DND-41 (cell line): Measurements from ENCODE around the gene LGALS3BP.
A peak's percentile ranks its signal among the peaks of the same experiment; 100 is the strongest.

ENCODE experiments used
- ATAC-seq: fragments of 200-7000 bp; cut with Tn5 transposase; 3 replicates; pipeline ENCODE4 v1.9.1; 2021; ENCODE audit warnings: low read depth; ENCODE audit not compliant: insufficient read depth
- DNase-seq: peaks from one replicate; pipeline ENCODE4 v3.0.0-alpha.2; 2020
- H2AFZ ChIP-seq: 2 replicates; pipeline ENCODE4 v1.6.0; 2012; ENCODE audit warnings: low read depth, low read length
- H3K27ac ChIP-seq: 2 replicates; pipeline ENCODE4 v1.5.1; 2012; ENCODE audit warnings: low read length, inconsistent platforms
- H3K27me3 ChIP-seq: fragments of 200-600 bp; sonication (generic); 2 replicates; pipeline ENCODE4 v1.6.0; 2012; ENCODE audit warnings: low read length, mild to moderate bottlenecking, inconsistent platforms; ENCODE audit not compliant: insufficient read depth, poor library complexity
- H3K36me3 ChIP-seq: 2 replicates; pipeline ENCODE4 v1.5.1; 2012; ENCODE audit warnings: low read length, inconsistent platforms; ENCODE audit not compliant: insufficient read depth
- H3K4me1 ChIP-seq: 2 replicates; pipeline ENCODE4 v1.5.1; 2012; ENCODE audit warnings: mild to moderate bottlenecking, low read length; ENCODE audit not compliant: insufficient read depth
- H3K4me2 ChIP-seq: 2 replicates; pipeline ENCODE4 v1.6.0; 2012; ENCODE audit warnings: mild to moderate bottlenecking, moderate library complexity, low read length, inconsistent platforms; ENCODE audit not compliant: insufficient read depth
- H3K4me3 ChIP-seq, 2 experiments: fragments of 200-600 bp in 1 of 2; shearing (Covaris generic) in 1 of 2; 2 replicates each; pipeline ENCODE4 v1.5.1; 2012 to 2016; ENCODE audit warnings: inconsistent platforms in 2 of 2, low read length in 2 of 2, mild to moderate bottlenecking in 2 of 2, low read depth in 1 of 2, moderate library complexity in 1 of 2
- H3K79me2 ChIP-seq: 2 replicates; pipeline ENCODE4 v1.6.0; 2012; ENCODE audit warnings: low read length, inconsistent platforms; ENCODE audit not compliant: insufficient read depth
- H3K9ac ChIP-seq: 2 replicates; pipeline ENCODE4 v1.6.0; 2012; ENCODE audit warnings: low read depth, mild to moderate bottlenecking, inconsistent platforms, low read length, moderate library complexity
- H3K9me3 ChIP-seq: 2 replicates; pipeline ENCODE4 v1.5.1; 2012; ENCODE audit warnings: low read length, moderate library complexity, mild to moderate bottlenecking, inconsistent platforms; ENCODE audit not compliant: insufficient read depth, severe bottlenecking
- H4K20me1 ChIP-seq: 2 replicates; pipeline ENCODE4 v1.6.0; 2012; ENCODE audit warnings: low read length; ENCODE audit not compliant: insufficient read depth
- CTCF ChIP-seq: IDR thresholded peaks from 2 replicates; pipeline ENCODE4 v1.5.1; 2012; ENCODE audit warnings: borderline replicate concordance, low read length, moderate library complexity, mild to moderate bottlenecking; ENCODE audit not compliant: poor library complexity, severe bottlenecking; ENCODE audit errors: extremely low read depth
- EZH2 ChIP-seq: IDR thresholded peaks from 3 replicates; pipeline ENCODE4 v1.6.1; 2012; ENCODE audit warnings: borderline replicate concordance, low read depth, mild to moderate bottlenecking, moderate library complexity, low read length, inconsistent platforms; ENCODE audit not compliant: severe bottlenecking

Gene LGALS3BP

GRCh38 chr17:79012563-79013134, 32.9 kb upstream of the LGALS3BP start:
- Histone ChIP-seq H2AFZ (no peak overlapping the region), H3K9ac (no peak overlapping the region), H3K36me3 (peaks cover 10% of the 10 kb centered on the region), H3K27me3 (no peaks in the 10 kb centered on the region), H3K4me2 (no peak overlapping the region), H4K20me1 (peaks cover 17% of the 10 kb centered on the region), H3K9me3 (peaks cover 18% of the 10 kb centered on the region), H3K4me3 (no peak overlapping the region), H3K4me1 (peaks cover 22% of the 10 kb centered on the region), H3K79me2 (peaks cover 26% of the 10 kb centered on the region), H3K27ac (no peak overlapping the region)
- no peak for DNase-seq
- TF ChIP-seq EZH2 (no peak), CTCF (no peak)
- no peak for ATAC-seq

GRCh38 chr17:79011451-79012147, 31.9 kb upstream of the LGALS3BP start:
- Histone ChIP-seq H3K36me3 (peaks cover 19% of the 10 kb centered on the region), H3K79me2 (peaks cover 36% of the 10 kb centered on the region), H3K4me1 (peaks cover 33% of the 10 kb centered on the region), H3K27me3 (no peaks in the 10 kb centered on the region), H3K9ac (no peak overlapping the region), H4K20me1 (peaks cover 25% of the 10 kb centered on the region), H3K27ac (no peak overlapping the region), H2AFZ (no peak overlapping the region), H3K4me2 (no peak overlapping the region), H3K4me3 (no peak overlapping the region), H3K9me3 (peaks cover 18% of the 10 kb centered on the region)
- TF ChIP-seq CTCF = no peak
- no peak for TF ChIP-seq EZH2
- DNase-seq (no peak), ATAC-seq (no peak)

GRCh38 chr17:79010304-79010646, 30.6 kb upstream of the LGALS3BP start:
- ATAC-seq = no peak
- Histone ChIP-seq H3K4me2 (peak overlapping the region; percentile 90), H4K20me1 (peaks cover 38% of the 10 kb centered on the region), H3K27ac (peak overlapping the region; percentile 95), H3K36me3 (peaks cover 19% of the 10 kb centered on the region), H3K4me1 (peaks cover 45% of the 10 kb centered on the region), H3K9me3 (peaks cover 16% of the 10 kb centered on the region), H3K4me3 (peak overlapping the region; percentile 99 to 100; a peak in 3 of 4 replicates), H3K9ac (peak overlapping the region; percentile 97), H3K27me3 (no peaks in the 10 kb centered on the region), H3K79me2 (peaks cover 49% of the 10 kb centered on the region), H2AFZ (peak overlapping the region; percentile 96)
- TF ChIP-seq CTCF = no peak
- TF ChIP-seq EZH2 = no peak
- no peak for DNase-seq
